Sigmoid colon (tissue), 4 donors: ENCODE measurements around the gene FSTL3.

Experiments used
- EP300 ChIP-seq, 4 donors: sonication (generic); formaldehyde crosslinking; IDR thresholded peaks; one replicate each; pipeline ENCODE4 v1.6.1; 2017; ENCODE audit warnings: antibody characterized with exemption in 4 of 4
- POLR2A ChIP-seq, 2 donors: fragments of 450-650 bp; IDR thresholded peaks; one replicate each; pipeline ENCODE4 v1.6.1; 2016; ENCODE audit warnings: antibody characterized with exemption in 2 of 2, mild to moderate bottlenecking in 2 of 2, moderate library complexity in 2 of 2
- TF ChIP-seq, protein P1 (sequence below), 4 experiments: fragments of 450-650 bp in 3 of 4; fragments of 200-600 bp in 1 of 4; IDR thresholded peaks; one replicate each; pipeline ENCODE4 v1.5.1; 2016 to 2019; ENCODE audit warnings: antibody characterized with exemption in 4 of 4, mild to moderate bottlenecking in 3 of 4, moderate library complexity in 2 of 4

GRCh38 chr19:663682-664117 lies 12.5 kb upstream of the FSTL3 start:
- TF ChIP-seq, protein P1, sequence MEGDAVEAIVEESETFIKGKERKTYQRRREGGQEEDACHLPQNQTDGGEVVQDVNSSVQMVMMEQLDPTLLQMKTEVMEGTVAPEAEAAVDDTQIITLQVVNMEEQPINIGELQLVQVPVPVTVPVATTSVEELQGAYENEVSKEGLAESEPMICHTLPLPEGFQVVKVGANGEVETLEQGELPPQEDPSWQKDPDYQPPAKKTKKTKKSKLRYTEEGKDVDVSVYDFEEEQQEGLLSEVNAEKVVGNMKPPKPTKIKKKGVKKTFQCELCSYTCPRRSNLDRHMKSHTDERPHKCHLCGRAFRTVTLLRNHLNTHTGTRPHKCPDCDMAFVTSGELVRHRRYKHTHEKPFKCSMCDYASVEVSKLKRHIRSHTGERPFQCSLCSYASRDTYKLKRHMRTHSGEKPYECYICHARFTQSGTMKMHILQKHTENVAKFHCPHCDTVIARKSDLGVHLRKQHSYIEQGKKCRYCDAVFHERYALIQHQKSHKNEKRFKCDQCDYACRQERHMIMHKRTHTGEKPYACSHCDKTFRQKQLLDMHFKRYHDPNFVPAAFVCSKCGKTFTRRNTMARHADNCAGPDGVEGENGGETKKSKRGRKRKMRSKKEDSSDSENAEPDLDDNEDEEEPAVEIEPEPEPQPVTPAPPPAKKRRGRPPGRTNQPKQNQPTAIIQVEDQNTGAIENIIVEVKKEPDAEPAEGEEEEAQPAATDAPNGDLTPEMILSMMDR (IDR thresholded peaks at IDR 0.05): no peak
- no peak for TF ChIP-seq POLR2A (IDR thresholded peaks at IDR 0.05)
- TF ChIP-seq EP300 (IDR thresholded peaks at IDR 0.05): no peak
